HG03025 (cell line): ENCODE measurements around the gene CYP4F3.
"Not testable (repeated sequence)": the region's sequence is repeated elsewhere in the genome, so short reads cannot be mapped to it uniquely, and the experiment has no call there.

Source experiments
- ATAC-seq: cut with Tn5 transposase; IDR thresholded peaks from one replicate; pipeline ENCODE4 v1.9.1; 2021; ENCODE audit warnings: mild to moderate bottlenecking, moderate library complexity; ENCODE audit not compliant: unreplicated experiment, low FRiP score

CYP4F3 gene

DNA sequence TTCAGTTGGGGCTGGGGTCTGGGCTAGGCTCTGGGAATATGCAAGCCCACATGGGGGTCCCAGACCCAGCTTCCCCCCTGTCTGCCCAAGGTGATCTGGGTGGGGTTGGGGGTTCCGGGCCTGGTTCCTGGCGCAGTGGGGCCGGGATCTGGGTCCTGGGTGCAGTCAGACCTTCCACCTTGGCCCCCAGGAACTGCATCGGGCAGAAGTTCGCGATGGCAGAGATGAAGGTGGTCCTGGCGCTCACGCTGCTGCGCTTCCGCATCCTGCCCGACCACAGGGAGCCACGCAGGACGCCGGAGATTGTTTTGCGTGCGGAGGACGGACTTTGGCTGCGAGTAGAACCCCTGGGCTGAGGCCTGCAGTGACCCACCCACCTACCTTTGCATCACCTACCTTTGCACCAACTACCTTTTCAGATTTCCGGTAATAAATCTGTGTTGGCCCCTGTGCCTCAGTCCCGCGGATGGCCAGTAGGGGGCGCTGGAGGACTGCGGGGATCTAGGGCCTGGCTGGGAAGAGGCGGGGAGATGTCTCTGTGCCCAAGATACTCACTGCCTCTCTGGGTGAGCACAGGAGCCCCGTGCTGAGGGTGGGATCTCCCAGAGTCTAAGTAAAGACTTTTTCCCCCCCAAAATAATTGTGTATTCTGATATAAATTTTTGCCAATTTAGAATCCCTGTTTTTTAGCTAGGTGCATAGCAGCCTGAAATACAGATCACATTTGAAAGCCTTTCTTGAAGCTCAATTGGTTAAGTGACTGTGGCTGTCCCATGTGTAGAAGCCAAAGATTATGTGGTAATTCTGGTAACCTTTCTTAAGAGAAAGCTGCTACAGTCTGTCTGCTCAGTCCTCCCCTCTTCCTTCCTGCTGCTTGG lies 11.5 kb upstream of the CYP4F3 start:
- ATAC-seq: no peak

DNA sequence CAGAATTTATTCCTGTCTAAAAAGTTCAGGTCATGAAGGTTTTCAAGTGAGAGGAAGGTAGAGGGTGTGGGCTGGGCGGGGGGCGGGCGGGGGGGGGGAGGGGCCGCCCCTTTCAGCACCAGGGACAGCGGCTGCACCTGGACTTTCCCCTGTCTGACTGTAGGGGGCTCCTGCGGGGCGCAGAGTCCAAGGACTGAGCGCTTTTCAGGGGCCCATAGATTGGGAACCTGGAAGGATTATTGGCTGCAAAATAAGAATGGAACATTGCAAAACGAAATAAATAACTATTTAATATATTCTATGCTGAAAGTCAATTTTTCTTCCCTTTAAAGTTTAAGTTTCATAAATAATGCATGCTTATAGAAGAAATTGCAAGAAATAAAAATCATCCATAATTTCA lies 8.9 kb upstream of the CYP4F3 start:
- ATAC-seq: no peak

DNA sequence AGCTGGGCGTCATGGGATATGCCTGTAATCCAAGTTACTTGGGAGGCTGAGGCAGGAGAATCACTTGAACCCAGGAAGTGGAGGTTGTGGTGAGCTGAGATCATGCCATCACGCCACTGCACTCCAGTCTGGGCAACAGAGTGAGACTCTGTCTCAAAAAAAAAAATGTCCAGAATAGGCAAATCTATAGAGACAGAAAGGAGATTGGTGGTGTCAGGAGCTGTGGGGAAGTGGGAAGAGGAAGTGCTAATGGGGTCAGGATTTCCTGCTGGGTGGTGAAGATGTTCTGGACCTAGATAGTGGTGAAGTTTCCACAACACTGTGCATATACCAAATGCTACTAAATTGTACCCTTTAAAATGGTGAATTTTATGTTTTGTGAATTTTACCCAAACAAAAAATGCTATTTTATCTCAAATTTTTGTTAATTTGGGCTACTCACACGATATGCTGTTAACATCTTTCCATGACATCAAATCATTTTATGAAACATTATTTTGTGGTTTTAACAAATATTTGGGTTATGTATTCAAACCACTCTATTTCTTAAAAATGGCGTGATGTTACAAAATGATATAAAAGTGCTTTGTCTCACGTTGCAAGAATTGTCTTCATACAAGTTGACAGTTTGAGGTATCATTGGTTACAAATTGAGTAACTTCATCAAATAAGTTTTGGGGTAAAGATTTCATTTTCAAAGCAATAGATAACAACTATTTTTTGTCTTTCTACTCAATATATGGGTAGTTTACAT lies 7.4 kb upstream of the CYP4F3 start:
- no peak for ATAC-seq

DNA sequence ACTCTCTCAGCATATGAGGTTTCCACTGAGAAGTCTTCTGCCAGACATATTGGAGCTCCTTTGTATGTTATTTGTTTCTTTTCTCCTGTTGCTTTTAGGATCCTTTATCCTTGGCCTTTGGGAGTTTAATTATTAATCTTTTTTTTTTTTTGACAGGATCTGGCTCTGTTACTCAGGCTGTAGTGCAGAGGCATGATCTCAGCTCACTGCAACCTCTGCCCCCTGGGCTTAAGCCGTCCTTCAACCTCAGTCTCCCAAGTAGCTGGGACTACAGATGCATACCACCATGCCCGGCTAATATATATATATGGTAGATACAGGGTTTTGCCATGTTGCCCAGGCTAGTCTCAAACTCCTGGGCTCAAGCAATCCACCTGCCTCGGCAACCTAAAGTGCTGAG lies 6.6 kb upstream of the CYP4F3 start:
- no peak for ATAC-seq

DNA sequence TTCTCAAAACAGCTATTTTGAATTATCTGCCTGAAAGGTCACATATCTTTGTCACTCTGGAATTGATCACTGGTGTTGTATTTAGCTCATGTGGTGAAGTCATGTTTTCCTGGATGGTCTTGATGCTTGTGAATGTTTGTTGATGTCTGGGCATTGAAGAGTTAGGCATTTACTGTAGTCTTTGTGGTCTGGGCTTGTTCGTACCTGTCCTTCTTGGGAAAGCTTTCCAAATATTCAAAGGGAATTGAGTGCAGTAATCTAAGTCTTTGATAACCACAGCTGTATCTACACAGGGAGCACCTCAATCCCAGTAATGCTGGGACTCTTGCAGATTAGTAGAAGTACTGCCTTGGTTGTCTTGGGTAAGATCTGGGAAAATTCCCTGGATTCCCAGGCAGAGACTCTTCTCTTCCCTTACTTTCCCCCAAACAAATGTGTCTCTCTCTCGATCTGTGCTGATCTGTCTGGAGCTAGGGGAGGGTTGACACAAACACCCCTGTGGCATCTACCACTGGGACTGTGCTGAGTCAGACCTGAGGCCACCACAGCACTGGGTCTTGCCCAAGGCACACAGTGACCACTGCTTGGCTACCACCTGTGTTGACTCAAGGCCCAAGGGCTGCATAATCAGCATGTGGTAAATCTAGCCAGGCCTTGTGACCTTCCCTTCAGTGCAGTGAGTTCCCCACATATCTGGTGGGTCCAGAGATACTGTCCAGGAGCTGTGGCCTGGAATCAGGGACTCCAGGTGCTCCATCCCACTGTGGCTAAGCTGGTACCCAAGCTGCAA lies 5.5 kb upstream of the CYP4F3 start:
- ATAC-seq: no peak

DNA sequence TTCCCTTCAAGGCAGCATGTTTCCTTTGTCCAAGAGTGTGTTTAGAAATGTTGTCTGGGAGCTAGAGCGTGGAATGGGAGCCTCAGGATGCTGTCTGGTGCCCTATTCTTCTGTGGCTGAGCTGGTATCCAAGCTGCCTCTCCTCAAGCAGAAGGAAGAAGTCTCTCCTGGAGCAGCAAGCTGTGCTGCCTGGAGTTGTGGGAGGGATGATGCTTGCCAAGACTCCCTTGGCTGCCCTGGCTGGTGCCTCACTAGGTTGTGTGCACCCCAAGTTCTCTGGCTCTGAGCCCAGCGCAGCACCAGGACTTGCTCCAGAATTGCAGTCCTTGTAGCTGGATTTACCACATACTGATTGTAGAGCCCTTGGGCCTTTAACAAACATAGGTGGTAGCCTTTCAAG lies 4.7 kb upstream of the CYP4F3 start:
- ATAC-seq: no peak

DNA sequence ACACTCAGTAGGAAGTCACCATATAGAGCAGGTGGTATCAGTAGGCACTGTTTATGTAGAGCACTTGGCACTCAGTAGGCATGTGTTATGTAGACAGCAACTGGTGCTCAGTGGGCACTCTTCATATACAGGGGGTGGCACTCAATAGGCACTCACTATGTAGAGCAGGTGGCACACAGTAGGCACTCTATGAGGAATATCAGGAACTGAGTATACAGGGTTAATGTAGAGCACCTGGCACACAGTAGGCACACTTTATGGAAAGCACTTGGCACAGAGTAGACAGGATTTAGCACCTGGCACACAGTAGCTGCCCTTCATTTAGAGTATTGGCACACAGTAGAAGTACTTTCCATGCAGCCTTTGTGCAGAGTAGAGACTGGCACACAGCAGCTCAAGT lies 1.1 kb upstream of the CYP4F3 start:
- no peak for ATAC-seq

DNA sequence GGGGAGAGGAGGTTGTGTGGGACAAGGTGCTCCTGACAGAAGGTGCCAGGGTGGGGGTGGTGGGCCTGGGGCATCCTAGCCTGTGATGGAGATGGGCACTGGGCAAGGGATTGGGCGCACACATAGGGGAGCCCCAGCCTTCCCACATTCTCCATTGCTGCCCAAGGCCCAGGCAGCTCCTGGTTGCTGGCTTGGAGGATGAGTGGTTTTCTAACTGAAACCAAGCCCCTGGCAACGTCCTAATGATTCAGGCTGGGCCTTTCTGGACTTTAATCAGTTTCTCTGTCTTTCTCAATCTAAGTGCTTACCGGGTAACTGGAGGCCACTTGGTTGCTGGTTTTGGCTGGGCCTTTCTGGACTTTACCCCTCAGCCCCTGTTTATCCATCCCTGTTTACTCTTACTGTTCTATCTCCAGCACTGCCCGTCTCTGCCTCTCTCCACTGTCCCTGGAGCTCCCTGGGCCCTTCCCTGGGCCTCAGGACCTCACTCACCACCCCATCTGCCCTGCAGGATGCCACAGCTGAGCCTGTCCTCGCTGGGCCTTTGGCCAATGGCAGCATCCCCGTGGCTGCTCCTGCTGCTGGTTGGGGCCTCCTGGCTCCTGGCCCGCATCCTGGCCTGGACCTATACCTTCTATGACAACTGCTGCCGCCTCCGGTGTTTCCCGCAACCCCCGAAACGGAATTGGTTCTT lies 354 bp downstream of the CYP4F3 start:
- ATAC-seq: no peak

DNA sequence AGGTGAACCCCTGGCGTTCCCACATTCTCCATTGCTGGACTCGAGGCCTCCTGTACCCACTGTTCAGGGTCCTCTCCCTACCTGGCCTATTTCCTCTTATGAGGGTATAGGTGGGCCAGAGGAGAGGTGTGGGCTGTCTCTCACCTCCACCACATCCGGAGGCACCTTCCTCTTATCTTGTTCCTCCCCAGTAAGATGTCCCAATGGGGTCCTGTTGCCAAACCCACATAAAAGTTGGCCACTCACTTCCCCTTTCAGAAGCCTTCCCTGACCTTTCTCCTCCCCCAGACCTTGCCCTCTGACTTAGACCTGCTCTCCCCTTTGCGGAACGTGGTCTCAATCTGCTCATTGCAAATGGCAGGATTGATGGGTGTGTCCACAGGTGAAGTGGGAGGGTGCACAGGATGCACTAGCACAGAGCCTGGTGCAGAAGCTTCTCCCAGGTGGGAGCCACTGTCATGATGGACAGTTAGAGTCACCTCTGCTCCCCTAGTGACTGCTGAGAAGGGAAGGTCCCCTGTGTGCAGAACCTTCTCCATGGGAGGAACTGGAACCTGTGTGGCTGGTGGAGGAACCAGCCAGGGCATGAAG lies 1.3 kb downstream of the CYP4F3 start:
- no peak for ATAC-seq

DNA sequence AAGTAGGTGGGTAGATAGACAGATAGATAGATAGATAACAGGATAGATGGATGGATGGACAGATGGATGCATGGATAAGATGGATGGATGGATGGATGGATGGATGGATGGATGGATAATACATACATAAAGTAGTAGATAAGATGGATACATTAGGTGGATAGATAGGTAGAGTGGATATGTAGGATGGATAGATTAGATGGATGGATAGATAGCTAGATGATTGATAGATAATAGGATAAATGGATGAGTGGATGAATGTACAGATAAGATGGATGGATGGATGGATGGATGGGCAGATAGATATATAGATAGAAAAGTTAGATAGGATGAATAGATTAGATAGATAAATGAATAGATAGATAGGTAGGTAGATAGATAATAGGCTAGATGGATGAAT lies 2.1 kb downstream of the CYP4F3 start:
- ATAC-seq: no peak

DNA sequence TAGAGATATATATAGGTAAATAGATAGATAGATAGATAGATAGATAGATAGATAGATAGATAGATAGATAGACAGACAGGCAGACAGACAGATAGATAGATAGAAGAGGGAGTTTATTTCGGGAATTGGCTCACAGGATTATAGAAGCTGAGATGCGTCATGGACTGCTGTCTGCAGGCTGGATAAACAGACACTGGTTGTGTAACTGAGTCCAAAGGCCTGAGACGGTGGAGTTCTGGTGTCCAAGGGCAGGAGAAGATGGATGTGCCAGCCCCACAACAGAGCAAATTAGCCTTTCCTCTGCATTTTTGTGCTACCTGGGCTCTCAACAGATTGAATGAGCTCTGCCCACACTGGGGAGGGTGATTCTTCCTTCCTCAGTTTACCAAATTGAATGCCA lies 2.7 kb downstream of the CYP4F3 start:
- ATAC-seq: no peak

DNA sequence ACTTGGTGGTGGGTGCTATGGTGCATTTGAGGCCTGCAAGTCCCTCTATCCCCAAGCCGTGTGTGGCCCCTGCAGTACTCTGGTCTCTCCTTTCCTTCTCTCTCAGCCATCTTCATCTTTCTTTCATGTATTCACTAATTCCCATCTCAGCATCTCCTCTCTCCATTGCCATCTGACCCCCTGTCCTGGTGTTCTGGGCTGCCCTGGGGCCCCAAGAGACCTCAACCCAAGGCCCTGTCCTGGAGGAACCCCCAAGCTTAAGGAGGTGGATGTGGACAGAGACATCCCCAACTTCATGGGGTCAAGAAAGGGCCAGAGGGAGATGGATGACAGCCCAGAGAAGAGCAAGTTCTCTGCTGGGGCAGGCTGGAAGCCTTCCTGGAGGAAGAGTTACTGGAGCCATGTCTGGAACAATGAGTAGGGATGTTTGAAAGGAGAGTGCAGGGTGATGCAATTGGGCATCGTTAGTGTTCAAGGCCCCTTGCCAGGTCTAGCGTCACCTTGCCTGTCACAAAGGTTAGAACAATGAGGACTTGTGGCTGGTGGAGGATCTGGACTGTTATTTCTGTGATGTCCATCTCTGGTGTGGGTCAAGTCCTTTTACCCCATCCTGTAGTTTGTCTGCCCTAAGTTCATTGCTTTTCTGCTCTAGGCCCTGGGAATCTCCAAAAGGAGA lies 3.5 kb downstream of the CYP4F3 start:
- no peak for ATAC-seq

DNA sequence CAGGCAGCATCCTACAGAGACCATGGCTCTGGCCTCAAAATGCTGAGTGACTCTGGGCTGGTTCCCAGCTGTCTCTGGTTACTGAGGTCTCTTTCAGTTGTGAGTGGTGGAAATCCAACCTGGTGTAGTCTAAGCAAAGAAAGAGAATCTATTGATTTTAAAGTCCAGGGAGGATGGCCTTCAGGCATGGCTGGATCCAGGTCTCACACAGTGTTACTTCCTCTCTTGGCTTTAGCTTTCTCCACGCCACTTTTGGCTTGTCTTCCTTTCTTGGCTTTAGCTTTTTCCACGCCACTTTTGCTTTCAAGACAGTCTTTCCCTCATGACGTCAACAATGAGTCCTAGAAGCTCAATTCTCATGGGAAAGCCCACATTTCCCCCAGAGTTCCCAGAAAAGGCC lies 4.1 kb downstream of the CYP4F3 start:
- ATAC-seq: no peak

DNA sequence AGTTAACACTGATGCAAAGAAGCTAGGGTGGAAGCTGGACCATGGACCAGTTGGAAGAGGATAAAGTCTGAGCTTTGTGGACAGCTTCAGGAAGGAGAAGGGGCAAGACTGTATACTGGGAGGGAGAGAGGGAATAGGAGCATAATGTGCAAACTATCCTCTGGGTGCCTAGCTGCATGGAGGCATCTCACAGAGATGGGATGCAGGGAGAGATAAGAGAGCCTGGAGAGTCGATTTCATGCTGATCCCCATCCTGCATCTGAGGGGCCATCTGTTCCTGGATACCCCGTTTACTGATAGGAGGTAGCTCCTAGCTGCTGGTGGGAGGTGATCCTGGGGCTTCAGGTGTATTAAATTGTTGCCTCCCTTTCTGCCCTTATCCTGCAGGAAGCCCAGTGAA lies 8.8 kb downstream of the CYP4F3 start:
- ATAC-seq: no peak

DNA sequence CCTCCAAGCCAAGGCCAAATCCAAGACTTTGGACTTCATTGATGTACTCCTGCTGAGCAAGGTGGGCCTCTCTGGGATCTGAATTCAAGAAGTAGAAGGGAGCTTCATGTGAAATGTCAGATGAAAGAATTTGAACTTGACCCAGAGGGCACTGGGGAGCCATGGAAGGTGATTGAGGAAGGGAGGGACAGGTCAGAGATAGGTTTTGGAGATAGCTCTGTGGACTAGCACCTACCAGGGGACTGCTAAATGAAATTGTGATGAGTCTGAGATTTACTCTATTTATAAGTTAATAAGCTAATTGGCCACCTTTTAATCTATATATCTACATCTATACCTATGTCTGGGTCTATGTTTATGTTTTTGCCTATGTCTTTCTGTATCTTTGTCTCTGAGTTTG lies 9.4 kb downstream of the CYP4F3 start:
- ATAC-seq: not testable (repeated sequence)

DNA sequence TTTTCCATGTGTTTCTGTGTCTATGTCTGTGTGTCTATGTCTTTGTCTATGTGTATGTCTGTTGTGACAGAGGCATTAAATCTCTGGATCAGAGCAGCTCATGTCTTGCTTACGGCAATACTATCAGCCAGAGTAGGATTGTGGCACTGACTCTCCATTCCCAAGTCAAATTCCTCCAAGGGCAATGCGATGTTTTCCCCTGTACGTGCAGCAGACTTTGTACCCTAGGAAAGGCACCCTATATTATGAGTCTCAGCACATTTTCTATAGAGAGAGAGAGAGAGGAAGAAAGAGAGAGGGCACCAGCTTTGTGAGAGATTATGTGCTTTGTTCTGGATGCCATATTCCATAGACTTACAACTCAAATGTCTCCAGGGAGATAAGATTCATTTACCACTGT lies 11.1 kb downstream of the CYP4F3 start:
- ATAC-seq: no peak

DNA sequence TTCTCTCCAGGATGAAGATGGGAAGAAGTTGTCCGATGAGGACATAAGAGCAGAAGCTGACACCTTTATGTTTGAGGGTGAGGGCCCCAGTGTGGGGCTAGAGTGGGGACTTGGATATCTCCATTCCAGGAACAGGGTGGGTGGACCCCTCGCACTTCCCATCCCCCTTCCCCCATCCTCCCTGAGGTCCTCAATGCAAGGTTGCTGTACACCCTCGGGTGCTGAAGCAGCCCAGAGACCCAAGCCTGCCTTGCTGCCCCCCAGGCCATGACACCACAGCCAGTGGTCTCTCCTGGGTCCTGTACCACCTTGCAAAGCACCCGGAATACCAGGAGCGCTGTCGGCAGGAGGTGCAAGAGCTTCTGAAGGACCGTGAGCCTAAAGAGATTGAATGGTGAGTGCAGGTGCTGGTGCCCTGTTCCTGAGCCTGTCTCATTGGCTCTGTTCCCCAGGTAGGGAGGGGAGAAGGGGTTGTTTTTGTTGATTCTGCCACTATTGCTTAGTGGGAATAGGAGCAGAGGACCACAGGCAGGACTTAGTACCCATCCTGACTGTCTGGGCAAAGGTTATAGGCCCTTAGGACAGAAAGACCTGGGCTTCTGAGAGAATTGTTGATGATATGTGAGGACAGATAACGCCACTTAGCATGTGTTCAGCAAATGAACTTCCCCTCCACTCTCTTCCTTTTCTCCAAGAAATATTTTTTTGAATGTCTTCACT lies 12.0 kb downstream of the CYP4F3 start:
- no peak for ATAC-seq

DNA sequence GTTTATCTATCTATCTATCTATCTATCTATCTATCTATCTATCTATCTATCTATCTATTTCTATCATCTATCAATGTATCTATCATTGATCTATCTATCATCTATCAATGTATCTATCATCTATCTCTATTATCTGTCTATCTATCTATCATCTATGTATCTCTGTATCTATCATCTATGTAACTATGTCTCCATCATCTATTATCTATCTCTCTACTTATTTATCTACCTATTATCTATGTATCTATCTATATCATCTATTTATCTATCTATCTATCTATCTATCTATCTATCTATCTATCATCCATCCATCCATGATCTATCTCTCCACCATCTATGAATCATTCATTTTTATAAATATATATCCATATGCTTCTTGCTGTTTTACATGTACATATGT lies 15.8 kb downstream of the CYP4F3 start:
- no peak for ATAC-seq

DNA sequence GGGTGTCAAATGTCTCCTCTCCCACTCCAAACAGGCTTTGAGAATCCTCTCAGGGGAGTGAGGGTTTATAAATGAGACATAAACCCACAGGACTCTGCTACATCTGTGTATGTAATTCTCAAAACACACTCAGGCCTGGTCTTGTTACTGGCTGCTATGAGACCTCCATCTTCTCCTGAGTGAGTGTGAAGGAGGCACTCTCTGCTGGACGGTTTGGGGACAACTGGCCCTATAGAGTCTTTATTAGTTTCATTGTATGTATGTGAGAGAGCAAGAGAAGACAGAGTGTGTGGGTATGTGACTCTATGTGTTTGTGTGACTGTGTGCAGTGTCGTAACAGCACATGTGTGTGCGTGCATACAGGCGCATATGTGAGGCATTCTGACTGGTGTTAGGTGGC lies 22.6 kb downstream of the CYP4F3 start:
- no peak for ATAC-seq
